B cell (primary cell): ENCODE results near the gene MCF2L. TPM values are rescaled to one million over a fixed set of nuclear protein-coding genes. Genes with fewer than 3 reads are reported as not detected.

Experiments used
- ATAC-seq: fragments of 200-7000 bp; cut with Tn5 transposase; one replicate; pipeline ENCODE4 v1.10.0; 2021; ENCODE audit warnings: low read depth, mild to moderate bottlenecking, moderate number of reproducible peaks, moderate library complexity
- CTCF ChIA-PET: fragments of 350-600 bp; sonication (Branson Sonifier 250); formaldehyde crosslinking; loops from one replicate; lab custom pipeline; 2021; ENCODE audit warnings: antibody characterized with exemption, inconsistent platforms; lab: Charles Lee
- POLR2A ChIA-PET: fragments of 350-600 bp; sonication (Branson Sonifier 250); formaldehyde crosslinking; loops from one replicate; lab custom pipeline; 2021; ENCODE audit warnings: antibody characterized with exemption; lab: Charles Lee
- DNase-seq: peaks from one replicate; pipeline ENCODE4 v3.0.0; 2013
- H2AFZ ChIP-seq: 2 replicates; pipeline ENCODE4 v1.6.1; 2012; ENCODE audit warnings: mild to moderate bottlenecking, low read depth, low read length; ENCODE audit not compliant: insufficient read depth, poor library complexity, severe bottlenecking
- H3K27ac ChIP-seq, 2 donors: 1 replicate in 1 of 2; 2 replicates in 1 of 2; pipeline ENCODE4 v1.5.1; 2012 to 2013; ENCODE audit warnings: low read length in 2 of 2, mild to moderate bottlenecking in 2 of 2, moderate library complexity in 1 of 2
- H3K27me3 ChIP-seq, 4 experiments: fragments of 200-600 bp in 1 of 4; sonication (generic) in 1 of 4; replicated peaks in 1 of 4; 1 replicate in 2 of 4; 2 replicates in 2 of 4; pipeline versions ENCODE4 v1.6.1 to v1.7.0; 2013 to 2016; ENCODE audit warnings: low read length in 3 of 4, mild to moderate bottlenecking in 2 of 4, mixed read lengths in 1 of 4, moderate library complexity in 1 of 4; ENCODE audit not compliant: insufficient read depth in 4 of 4, control insufficient read depth in 3 of 4; ENCODE audit errors: control extremely low read depth in 1 of 4
- H3K36me3 ChIP-seq, 2 experiments: replicated peaks in 1 of 2; 1 replicate in 1 of 2; 2 replicates in 1 of 2; pipeline versions ENCODE4 v1.6.1 to v1.7.1; 2013; ENCODE audit warnings: low read length in 1 of 2; ENCODE audit not compliant: insufficient read depth in 2 of 2, control insufficient read depth in 1 of 2; ENCODE audit errors: control extremely low read depth in 1 of 2, extremely low read depth in 1 of 2
- H3K4me1 ChIP-seq, 2 donors: fragments of 200-600 bp in 1 of 2; sonication (generic) in 1 of 2; 1 replicate in 1 of 2; 2 replicates in 1 of 2; pipeline versions ENCODE4 v1.5.1 to v1.6.1; 2013 to 2017; ENCODE audit warnings: low read length in 2 of 2; ENCODE audit not compliant: control insufficient read depth in 2 of 2, insufficient read depth in 2 of 2
- H3K4me2 ChIP-seq: replicated peaks from 2 replicates; pipeline ENCODE3; 2012; ENCODE audit warnings: mild to moderate bottlenecking, low read depth, low read length; ENCODE audit not compliant: poor library complexity, severe bottlenecking
- H3K4me3 ChIP-seq, 5 experiments: fragments of 200-600 bp in 1 of 5; sonication (generic) in 1 of 5; 1 replicate in 3 of 5; 2 replicates in 2 of 5; pipeline versions ENCODE4 v1.5.1 to v1.7.0; 2011 to 2016; ENCODE audit warnings: low read length in 4 of 5, mild to moderate bottlenecking in 4 of 5, low read depth in 2 of 5, control low read depth in 1 of 5, moderate library complexity in 1 of 5; ENCODE audit not compliant: insufficient read depth in 1 of 5; ENCODE audit errors: control extremely low read depth in 1 of 5, extremely low read depth in 1 of 5
- H3K79me2 ChIP-seq: fragments of 200-600 bp; sonication (generic); one replicate; pipeline ENCODE4 v1.6.0; 2016; ENCODE audit warnings: low read length; ENCODE audit not compliant: control insufficient read depth, insufficient read depth
- H3K9ac ChIP-seq: fragments of 200-600 bp; sonication (generic); 2 replicates; pipeline ENCODE4 v1.6.1; 2017; ENCODE audit warnings: mild to moderate bottlenecking, low read length, moderate library complexity
- H3K9me3 ChIP-seq, 3 donors: one replicate each; pipeline versions ENCODE4 v1.6.1 to v1.7.1; 2013; ENCODE audit warnings: low read length in 2 of 3; ENCODE audit not compliant: control insufficient read depth in 2 of 3, insufficient read depth in 1 of 3; ENCODE audit errors: control extremely low read depth in 1 of 3
- H4K20me1 ChIP-seq: 2 replicates; pipeline ENCODE4 v1.6.0; 2012; ENCODE audit warnings: mild to moderate bottlenecking, low read length; ENCODE audit not compliant: insufficient read depth, control insufficient read depth, poor library complexity, severe bottlenecking
- H3K27ac Mint-ChIP-seq: one replicate; pipeline ENCODE4 v1.8.0; 2021; ENCODE audit warnings: mixed read lengths
- H3K27me3 Mint-ChIP-seq: one replicate; pipeline ENCODE4 v1.8.0; 2021; ENCODE audit warnings: mixed read lengths
- H3K4me1 Mint-ChIP-seq: one replicate; pipeline ENCODE4 v1.8.0; 2021; ENCODE audit warnings: mixed read lengths
- H3K4me3 Mint-ChIP-seq: one replicate; pipeline ENCODE4 v1.8.0; 2021; ENCODE audit warnings: mixed read lengths
- H3K9me3 Mint-ChIP-seq: one replicate; pipeline ENCODE4 v1.8.0; 2022; ENCODE audit warnings: mixed read lengths; ENCODE audit not compliant: insufficient read depth
- CTCF ChIP-seq: fragments of 200-600 bp; IDR thresholded peaks from one replicate; pipeline ENCODE4 v1.8.0; 2022; ENCODE audit warnings: antibody characterized with exemption, mild to moderate bottlenecking
- EZH2 ChIP-seq: IDR thresholded peaks from 2 replicates; pipeline ENCODE4 v1.6.1; 2012; ENCODE audit warnings: borderline replicate concordance, low read depth, mild to moderate bottlenecking, moderate library complexity, low read length; ENCODE audit not compliant: insufficient read depth, poor library complexity, severe bottlenecking
- WGBS: methylation state at CpG from one replicate; pipeline ENCODE4 v1.1.5; 2013; ENCODE audit warnings: missing lambda C conversion rate; ENCODE audit not compliant: insufficient coverage; 5-methylcytosine and 5-hydroxymethylcytosine counted together
- intact Hi-C: fragments of 100-400 bp; cut with micrococcal nuclease; formaldehyde crosslinking; loops from one replicate; pipeline ENCODE4 v1.10.0; 2022
- polyA plus RNA-seq: library from polyadenylated mRNA; depleted of rRNA; stranded (reverse); fragments of >200 nt; gene quantifications from 2 replicates; pipeline ENCODE4 v1.2.3, GENCODE V29; 2012
- total RNA-seq, 2 donors: library from RNA; stranded (reverse); fragments of 120-200 nt in 1 of 2; gene quantifications; 1 replicate in 1 of 2; 2 replicates in 1 of 2; pipeline versions ENCODE4 v1.2.3 to v1.2.4, GENCODE V29; 2013 to 2022

The MCF2L gene
- total and polyA plus RNA-seq, 2 donors (not counting 1 experiment from before 2014, with no cell fraction given), result 3.7 to 8.2 TPM

- DNase-seq, result no peak
These were observed 75.5 kb downstream of the MCF2L start for GRCh38 chr13:113044391-113045114.

More at GRCh38 chr13:113044391-113045114, 75.5 kb downstream of the MCF2L start:
- Histone ChIP-seq H3K9ac (no peak overlapping the region), H3K36me3 (no peaks in the 10 kb centered on the region), H3K4me3 (no peak overlapping the region), H3K79me2 (no peaks in the 10 kb centered on the region), H3K9me3 (no peaks in the 10 kb centered on the region), H3K27me3 (no peaks in the 10 kb centered on the region), H3K4me1 (no peaks in the 10 kb centered on the region), H3K27ac (no peak overlapping the region), H4K20me1 (no peaks in the 10 kb centered on the region), H3K4me2 (no peak overlapping the region), H2AFZ (no peak overlapping the region)
- H3K9me3 Mint-ChIP-seq, result no peaks in the 10 kb centered on the region
- no peak overlapping the region for H3K4me3 Mint-ChIP-seq
- POLR2A ChIA-PET, result no interaction called here
- H3K27ac Mint-ChIP-seq, result no peak overlapping the region
- ATAC-seq, result no peak
- intact Hi-C loops, result no loop called here
- TF ChIP-seq EZH2, result no peak
- no peak for TF ChIP-seq CTCF
- no peaks in the 10 kb centered on the region for H3K27me3 Mint-ChIP-seq
- H3K4me1 Mint-ChIP-seq, result no peaks in the 10 kb centered on the region
- WGBS, result 95% methylated on average over 25 of the region's 27 CpGs
- CTCF ChIA-PET, result no interaction called here
